GM21381 (cell line): ENCODE data around the gene ADIRF.
"Not testable (repeated sequence)": the region's sequence is repeated elsewhere in the genome, so short reads cannot be mapped to it uniquely, and the experiment has no call there.

ENCODE experiments used
- ATAC-seq: cut with Tn5 transposase; IDR thresholded peaks from one replicate; pipeline ENCODE4 v1.9.1; 2021; ENCODE audit warnings: mild to moderate bottlenecking, moderate library complexity; ENCODE audit not compliant: unreplicated experiment

Gene ADIRF

DNA sequence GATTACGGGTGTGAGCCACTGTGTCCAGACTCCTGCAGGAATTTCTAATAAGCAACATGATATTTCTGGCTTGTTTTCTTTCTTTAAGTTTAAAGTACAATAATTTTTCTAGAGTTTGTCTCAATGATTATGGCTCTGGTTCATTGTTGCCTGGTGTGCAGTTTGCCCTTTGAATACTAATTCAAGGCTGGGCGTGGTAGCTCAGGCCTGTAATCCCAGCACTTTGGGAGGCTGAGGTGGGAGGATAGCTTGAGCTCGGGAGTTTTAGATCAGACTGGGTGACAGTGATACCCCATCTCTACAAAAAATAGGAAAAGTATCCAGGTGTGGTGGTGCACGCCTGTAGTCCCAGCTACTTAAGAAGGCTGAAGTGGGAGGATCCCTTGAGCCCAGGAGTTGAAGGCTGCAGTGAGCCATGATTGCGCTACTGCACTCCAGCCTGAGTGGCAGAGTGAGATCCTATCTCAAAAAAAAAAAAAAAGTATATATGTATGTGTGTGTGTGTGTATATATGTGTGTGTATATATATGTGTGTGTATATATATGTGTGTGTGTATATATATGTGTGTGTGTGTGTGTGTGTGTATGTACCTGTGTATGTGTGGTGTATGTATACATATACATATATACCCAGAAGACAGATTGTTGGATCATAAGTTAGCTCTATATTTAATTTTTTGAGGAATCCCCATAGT is 8.2 kb downstream of the ADIRF start:
- ATAC-seq = no peak

DNA sequence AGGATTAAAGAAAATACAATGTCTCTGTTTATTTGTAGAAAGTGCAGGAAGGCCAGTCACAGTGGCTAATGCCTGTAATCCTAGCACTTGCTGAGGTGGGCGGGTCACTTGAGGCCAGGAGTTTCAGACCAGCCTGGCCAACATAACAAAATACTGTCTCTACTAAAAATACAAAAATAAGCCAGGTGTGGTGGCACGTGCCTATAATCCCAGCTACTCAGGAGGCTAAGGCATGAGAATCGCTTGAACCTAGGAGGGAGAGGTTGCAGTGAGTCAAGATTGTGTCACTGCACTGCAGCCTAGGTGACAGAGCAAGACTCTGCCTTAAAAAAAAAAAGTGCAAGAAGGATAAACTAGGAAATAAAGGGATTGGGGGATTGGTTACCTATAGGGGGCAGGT is 10.2 kb downstream of the ADIRF start:
- not testable (repeated sequence) for ATAC-seq

DNA sequence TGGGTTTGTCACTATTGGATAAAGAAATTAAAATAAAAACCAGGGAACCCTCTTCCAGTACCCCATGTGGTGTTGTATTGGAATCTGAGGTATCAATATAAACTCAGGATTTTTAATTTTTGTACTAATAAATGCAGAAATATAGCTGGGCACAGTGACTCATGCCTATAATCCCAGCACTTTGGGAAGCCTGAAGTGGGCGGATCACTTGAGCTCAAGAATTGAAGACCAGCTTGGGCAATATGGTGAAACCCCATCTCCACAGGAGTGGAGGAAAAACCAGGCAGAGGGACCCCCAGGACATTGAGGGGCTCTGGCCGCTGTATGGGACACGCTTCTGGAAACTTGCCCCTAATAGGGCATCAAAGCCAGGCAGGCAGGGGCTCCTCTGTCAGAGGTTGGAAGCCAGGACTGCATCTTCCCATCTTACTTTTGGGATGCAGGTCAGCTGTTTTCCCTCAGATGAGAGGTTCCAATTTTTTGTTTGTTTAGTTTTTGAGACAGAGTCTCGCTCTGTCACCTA is 11.1 kb downstream of the ADIRF start:
- no peak for ATAC-seq

DNA sequence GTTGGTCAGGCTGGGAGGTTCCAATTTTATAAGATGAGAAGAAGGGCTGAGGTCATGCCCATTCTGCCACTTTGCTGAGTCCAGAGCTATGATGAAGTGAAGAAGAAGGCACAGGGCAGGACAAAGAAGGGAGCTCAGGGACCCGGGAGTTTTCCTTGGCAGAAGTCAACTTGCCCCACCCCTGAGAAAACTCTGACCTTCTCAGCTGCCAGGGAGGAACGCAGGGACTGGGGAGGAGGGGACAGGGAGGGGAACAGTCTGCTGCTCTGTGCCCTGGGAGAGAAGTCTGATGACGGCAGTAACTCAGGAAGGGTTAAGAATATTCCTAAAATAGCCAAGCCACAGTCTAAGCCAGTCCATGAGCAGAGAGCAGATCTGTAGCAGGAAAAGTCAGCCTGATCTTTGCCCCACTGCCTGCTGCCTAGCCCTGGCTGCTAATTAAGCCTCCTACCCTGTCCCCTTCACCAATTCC is 11.7 kb downstream of the ADIRF start:
- ATAC-seq = no peak

DNA sequence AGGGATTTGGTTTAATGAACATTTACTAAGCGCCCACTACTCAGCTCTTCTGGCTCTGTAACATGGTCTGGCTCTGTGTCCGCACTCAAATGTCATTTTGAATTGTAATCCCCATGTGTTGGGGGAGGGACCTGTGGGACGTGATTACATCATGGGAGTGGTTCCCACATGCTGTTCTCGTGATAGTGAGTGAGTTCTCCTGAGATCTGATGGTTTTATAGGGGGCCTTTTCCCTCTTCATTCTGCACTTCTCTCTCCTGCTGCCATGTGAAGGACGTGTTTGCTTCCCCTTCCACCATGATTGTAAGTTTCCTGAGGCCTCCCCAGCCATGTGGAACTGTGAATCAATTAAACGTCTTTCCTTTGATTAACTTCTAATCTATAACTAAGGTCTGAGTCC is 12.7 kb downstream of the ADIRF start:
- not testable (repeated sequence) for ATAC-seq

DNA sequence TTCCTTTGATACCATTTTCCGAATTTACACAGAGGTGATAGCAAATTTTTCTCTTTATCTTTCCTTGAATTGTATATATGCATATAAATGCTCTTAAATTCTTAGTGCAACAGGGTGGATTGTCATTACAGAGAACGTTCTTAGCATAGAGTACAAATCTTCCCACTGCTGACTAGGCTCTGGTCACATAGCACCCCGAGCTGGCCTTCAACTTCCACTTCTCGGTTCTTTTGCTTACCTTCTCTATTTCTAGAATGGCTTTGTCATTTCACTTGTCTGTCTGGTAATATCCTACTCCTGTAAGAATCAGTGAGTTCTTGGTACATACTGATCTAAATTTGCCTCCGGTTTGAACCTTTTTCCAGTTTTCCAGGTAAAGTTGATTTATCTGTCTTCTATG is 13.4 kb downstream of the ADIRF start:
- ATAC-seq = no peak

DNA sequence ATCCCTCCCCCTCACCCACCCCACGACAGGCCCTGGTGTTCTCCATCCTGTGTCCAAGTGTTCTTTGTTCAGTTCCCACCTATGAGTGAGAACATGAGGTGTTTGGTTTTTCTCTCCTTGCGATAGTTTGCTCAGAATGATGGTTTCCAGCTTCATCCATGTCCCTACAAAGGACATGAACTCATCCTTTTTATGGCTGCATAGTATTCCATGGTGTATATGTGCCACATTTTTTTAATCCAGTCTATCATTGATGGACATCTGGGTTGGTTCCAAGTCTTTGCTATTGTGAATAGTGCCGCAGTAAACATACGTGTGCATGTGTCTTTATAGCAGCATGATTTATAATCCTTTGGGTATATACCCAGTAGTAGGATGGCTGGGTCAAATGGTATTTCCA is 16.2 kb downstream of the ADIRF start:
- ATAC-seq = not testable (repeated sequence)

DNA sequence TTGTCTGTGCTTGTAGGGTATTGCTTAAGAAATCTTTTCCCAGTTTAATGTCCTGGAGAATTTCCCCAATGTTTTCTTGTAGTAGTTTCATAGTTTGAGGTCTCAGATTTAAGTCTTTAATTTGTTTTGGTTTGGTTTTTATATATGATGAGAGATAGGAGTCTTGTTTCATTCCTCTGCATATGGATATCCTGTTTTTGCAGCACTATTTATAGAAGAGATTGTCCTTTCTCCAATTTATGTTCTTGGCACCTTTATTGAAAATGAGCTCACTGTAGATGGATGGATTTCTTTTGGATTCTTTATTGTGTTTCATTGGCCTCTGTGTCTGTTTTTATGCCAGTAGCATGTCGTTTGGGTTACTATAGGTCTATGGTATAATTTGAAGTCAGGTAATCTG is 20.2 kb downstream of the ADIRF start:
- no peak for ATAC-seq

DNA sequence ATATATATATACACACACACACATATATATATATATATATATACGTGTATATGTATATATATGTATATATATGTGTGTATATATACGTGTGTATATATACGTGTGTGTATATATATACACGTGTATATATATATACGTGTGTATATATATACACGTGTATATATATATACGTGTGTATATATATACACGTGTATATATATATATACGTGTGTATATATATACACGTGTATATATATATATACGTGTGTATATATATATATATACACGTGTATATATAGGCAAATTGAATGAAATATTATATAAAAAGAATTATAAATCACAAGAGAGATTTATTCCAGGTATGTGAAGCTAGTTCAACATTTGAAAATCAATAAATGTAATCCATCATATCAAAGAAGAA is 23.1 kb downstream of the ADIRF start:
- not testable (repeated sequence) for ATAC-seq

DNA sequence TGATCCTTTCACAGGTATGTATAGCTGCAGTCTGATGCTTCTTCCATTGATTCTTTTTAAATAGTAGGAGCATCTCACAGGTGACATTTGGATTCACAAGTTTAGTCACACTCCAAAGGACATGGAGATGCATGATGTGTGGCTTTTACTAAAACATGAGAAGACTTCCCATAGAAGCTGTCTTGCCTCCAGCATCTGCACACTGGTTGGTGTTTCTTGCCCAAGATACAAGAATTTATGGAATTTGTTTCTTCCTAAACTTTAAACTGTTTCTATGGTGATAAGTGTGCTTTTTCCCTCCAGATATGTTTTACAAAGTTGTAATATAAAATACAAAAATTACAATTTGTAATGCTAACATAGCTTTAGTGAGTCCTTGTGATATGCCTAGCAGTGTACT is 24.2 kb downstream of the ADIRF start:
- no peak for ATAC-seq

DNA sequence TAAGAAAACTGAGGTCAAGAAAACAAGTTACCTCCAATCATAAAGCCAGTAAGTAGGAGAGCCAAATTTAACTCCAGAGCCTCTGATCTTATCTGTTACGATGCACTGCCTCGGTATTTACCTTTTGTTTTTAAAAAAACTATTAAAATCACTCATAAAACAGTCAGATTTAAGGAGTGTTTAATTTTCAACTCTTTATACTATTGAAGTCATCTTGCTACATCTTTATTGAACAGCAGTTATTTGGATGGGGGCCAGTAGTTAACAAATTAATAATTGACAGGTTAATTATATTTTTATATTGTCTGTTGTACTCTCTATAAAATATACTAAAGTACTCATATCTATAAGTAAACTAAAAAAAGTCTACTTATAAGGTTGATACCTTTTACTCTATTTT is 24.6 kb downstream of the ADIRF start:
- ATAC-seq = no peak

DNA sequence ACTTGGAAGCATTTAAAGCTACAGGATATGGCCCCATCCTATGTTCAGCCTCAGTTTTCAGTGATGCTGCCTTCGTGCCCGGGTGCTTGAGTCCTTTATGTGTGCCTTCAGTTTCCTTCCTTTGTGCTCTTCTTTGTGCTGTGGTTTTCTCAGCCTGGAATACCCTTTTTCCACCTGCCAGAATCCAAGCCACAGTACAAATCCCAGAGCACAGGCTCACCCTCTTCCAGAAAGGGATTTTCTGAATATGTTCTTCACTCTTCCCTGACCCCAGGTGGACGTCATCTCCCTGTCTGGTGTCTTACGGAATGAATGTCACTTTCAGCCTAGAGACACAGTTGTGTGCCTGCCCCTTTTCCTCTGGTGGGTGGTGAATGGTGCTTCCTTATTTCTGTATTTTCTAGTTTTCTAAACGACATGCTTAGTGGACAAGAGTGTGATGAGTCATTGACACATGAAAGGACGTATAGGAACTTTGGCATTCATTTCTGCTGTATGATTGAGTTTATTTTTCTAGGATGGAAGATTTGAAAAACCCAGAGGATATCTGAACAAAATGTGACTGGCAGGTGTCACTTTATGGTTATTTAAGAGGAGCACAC is 31.6 kb downstream of the ADIRF start:
- not testable (repeated sequence) for ATAC-seq

DNA sequence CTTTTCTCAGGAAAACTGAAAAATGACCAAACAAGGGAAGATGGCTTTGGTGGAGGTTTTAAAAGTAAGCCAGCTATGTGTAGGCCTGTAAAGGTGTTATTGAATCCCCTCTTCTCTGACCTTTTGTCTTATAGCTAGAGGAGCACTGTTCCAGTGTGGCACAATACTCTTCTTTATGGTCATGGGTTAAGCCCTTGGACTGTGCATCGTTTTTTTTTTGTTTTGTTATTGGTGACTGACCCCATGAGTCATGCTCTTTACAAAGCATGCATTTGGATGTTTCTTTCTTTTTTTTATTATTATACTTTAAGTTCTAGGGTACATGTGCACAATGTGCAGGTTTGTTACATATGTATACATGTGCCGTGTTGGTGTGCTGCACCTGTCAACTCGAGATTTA is 32.2 kb downstream of the ADIRF start:
- ATAC-seq = no peak

DNA sequence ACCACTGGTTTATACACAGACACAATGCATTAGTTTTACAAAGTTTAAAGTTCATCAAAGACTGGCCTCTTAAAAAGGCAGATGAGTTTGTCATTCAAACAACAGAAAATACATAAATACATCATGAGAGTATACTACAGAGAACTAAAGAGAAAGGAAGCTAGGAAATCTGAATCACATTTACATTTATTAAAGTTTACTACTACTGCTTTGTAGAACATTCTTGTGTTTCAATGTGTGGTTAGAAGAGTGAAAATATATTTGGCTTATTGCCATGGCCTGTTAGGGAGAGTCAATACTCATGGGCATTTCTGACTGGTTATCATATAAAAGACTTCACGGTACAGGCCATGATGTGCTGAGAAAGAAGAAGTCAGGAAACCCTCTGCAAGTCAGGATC is 38.8 kb downstream of the ADIRF start:
- ATAC-seq = not testable (repeated sequence)

DNA sequence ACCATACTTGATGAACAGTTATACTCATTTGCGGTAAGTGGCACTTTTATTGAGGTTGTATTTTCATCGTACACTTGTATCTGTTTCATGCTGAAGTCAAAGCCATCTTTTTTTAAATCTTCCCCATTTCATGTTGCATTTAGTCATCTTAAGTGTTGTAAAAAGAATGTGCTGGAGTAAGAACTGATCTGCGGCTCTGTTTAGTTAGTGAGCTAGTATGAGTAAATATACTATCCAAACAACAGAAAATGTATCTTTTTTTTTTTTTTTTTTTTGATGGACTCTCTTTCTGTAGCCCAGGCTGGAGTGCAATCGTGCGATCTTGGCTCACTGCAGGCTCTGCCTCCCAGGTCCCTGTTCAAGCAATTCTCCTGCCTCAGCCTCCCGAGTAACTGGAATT is 39.4 kb downstream of the ADIRF start:
- ATAC-seq = not testable (repeated sequence)

DNA sequence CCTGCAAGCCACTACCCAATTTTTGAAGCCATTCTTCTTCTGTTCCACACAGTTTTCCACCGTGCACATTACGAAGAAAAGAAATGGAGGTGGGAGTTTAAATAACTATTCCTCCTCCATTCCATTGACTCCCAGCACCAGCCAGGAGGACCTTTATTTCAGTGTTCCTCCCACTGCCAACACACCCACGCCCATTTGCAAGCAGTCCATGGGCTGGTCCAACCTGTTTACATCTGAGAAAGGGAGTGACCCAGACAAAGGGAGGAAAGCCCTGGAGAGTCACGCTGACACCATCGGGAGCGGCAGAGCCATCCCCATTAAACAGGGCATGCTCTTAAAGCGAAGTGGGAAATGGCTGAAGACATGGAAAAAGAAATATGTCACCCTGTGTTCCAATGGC is 40.0 kb downstream of the ADIRF start:
- not testable (repeated sequence) for ATAC-seq

DNA sequence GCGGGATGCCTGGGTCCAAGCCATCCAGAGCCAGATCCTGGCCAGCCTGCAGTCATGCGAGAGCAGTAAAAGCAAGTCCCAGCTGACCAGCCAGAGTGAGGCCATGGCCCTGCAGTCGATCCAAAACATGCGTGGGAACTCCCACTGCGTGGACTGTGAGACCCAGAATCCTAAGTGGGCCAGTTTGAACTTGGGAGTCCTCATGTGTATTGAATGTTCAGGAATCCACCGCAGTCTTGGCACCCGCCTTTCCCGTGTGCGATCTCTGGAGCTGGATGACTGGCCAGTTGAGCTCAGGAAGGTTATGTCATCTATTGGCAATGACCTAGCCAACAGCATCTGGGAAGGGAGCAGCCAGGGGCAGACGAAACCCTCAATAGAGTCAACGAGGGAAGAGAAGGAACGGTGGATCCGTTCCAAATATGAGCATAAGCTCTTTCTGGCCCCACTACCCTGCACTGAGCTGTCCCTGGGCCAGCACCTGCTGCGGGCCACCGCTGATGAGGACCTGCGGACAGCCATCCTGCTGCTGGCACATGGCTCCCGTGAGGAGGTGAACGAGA is 40.9 kb downstream of the ADIRF start:
- not testable (repeated sequence) for ATAC-seq

DNA sequence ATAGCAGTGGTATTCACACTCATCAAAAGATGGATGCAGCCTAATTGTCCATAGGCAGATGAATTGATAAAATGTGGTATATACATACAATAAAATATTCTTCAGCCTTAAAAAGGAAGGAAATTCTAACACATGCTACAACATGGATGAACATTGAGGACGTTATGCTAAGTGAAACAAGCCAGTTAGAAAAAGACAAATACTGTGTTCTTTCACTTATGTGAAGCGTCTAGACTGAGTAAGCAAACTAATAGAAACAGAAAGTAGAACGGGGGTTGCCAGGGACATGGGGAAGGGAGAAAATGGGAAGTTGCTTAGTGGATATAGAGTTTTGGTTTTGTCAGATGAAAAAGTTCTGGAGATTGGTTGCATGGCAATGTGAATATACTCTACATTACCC is 45.2 kb downstream of the ADIRF start:
- ATAC-seq = not testable (repeated sequence)

DNA sequence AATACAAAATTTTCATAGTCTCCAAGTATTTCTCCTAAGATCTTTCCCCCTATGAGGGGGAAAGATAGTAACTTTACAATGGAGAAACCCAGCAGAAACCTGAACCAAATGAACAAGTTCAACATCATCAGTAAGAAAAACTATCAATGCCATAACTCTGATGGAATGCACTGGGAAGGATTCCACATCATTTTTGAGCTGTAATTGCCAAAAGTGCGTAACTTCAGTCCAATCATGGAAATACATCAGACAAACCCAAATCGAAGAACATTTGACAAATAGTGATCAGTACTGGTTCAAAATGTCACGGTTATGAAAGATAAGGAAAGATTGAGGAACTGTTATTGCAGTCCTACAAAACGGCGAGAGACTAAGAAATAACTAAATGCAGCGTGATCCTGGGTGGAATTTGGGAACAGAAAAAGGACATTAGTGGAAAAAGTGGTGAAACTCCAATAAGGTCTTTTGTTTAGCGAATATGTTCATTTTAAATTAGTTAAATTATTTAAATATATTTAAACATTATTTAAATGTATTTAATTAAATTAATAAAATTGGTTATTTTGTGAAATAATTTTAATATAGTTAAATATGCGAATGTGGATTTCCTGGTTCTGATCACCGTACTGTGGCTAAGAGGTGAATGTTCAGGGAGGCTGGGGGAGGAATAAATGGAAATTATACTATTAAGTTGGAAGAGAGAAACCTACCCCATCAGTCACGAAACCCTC is 46.9 kb downstream of the ADIRF start:
- not testable (repeated sequence) for ATAC-seq

DNA sequence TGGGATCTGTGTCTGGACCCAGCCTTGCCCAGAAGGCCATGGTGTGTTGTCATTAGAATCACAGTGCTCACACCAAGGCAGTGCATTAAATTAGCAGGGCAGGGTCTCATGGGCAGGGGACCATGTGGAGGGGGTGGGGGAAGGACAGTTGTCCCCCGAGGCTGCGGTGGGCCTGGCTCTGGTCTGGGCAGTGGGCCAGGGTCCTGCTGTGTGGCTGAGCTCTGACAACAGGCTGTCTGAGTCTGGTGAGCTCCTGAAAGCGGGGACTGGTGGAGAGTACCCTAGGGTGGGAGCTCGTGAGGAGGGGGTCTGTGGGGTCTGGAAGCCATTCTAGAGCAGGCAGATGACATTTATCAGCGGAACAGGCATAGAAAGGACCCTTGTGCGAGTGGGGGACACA is 49.8 kb downstream of the ADIRF start:
- not testable (repeated sequence) for ATAC-seq

DNA sequence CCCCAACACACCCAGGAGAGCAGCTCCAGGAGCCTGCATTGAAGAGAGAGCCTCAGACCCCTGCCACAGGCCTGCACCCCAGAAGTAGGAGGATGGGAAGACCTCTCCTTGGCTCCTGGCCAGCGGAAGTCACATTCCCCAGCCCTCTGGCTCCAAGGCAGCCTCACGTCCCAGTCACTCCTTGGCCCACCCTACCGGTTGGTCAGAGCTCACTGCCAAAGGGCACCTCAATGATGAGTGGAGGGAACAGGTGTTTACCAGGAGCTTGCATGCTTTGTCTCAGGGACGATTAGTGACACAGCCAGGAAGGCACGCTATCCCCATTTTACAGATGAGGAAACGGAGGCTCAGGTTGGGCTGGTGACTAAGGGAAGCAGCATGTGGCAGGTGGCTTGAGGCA is 50.8 kb downstream of the ADIRF start:
- not testable (repeated sequence) for ATAC-seq
